H1 (cell line): ENCODE data around the gene RPS6KA5. TPM values are rescaled to one million over a fixed set of nuclear protein-coding genes. Genes with fewer than 3 reads are reported as not detected.

Experiments used
- CTCF ChIA-PET: fragments of 300-600 bp; sonication (Branson Sonifier 250); formaldehyde crosslinking; loops from one replicate; lab custom pipeline; 2021; ENCODE audit not compliant: partially characterized antibody; lab: Charles Lee
- POLR2A ChIA-PET: fragments of 300-600 bp; sonication (Branson Sonifier 250); formaldehyde crosslinking; loops from one replicate; lab custom pipeline; 2021; ENCODE audit warnings: inconsistent platforms; ENCODE audit not compliant: partially characterized antibody; lab: Charles Lee
- DNase-seq, 2 experiments: peaks; one replicate each; pipeline versions ENCODE4 v3.0.0 to v3.0.0-alpha.2; 2010 to 2022; ENCODE audit warnings: low spot score in 2 of 2, low read depth in 1 of 2, mixed read lengths in 1 of 2
- FAIRE-seq: peaks from 2 replicates; lab custom pipeline; 2011; peaks lifted over from hg19 to GRCh38; lab: Jason Lieb, UNC
- H2AFZ ChIP-seq: 2 replicates; pipeline ENCODE4 v1.8.1; 2012; ENCODE audit warnings: low read length, inconsistent platforms
- H2AK5ac ChIP-seq: 2 replicates; pipeline ENCODE4 v1.6.1; 2013; ENCODE audit warnings: low read depth, low read length
- H2BK120ac ChIP-seq: replicated peaks from 2 replicates; pipeline ENCODE3; 2013; ENCODE audit warnings: low read depth, low read length, inconsistent platforms
- H2BK12ac ChIP-seq: 2 replicates; pipeline ENCODE4 v1.6.1; 2013; ENCODE audit warnings: low read depth, low read length
- H2BK15ac ChIP-seq: 2 replicates; pipeline ENCODE4 v1.6.1; 2013; ENCODE audit warnings: low read length
- H2BK20ac ChIP-seq: 2 replicates; pipeline ENCODE4 v1.6.1; 2013; ENCODE audit warnings: low read length
- H2BK5ac ChIP-seq: 2 replicates; pipeline ENCODE4 v1.6.1; 2013; ENCODE audit warnings: low read depth, low read length
- H3K14ac ChIP-seq: 2 replicates; pipeline ENCODE4 v1.6.1; 2013; ENCODE audit warnings: inconsistent platforms; ENCODE audit not compliant: insufficient read length
- H3K18ac ChIP-seq: 2 replicates; pipeline ENCODE4 v1.6.1; 2013; ENCODE audit warnings: low read length; ENCODE audit errors: extremely low read depth
- H3K23ac ChIP-seq: 2 replicates; pipeline ENCODE4 v1.6.1; 2013; ENCODE audit warnings: inconsistent platforms; ENCODE audit not compliant: insufficient read length
- H3K23me2 ChIP-seq: 2 replicates; pipeline ENCODE4 v1.6.1; 2013; ENCODE audit warnings: low read depth, low read length
- H3K27ac ChIP-seq: 2 replicates; pipeline ENCODE4 v1.6.1; 2011; ENCODE audit warnings: low read depth, low read length, inconsistent platforms
- H3K27me3 ChIP-seq, 4 experiments: replicated peaks in 1 of 4; 1 replicate in 1 of 4; 2 replicates in 3 of 4; pipeline versions ENCODE4 v1.6.1 to v1.8.1; 2011 to 2013; ENCODE audit warnings: low read length in 3 of 4, mild to moderate bottlenecking in 3 of 4, inconsistent platforms in 2 of 4, mixed read lengths in 2 of 4, moderate library complexity in 1 of 4; ENCODE audit not compliant: control insufficient read depth in 3 of 4, insufficient read depth in 3 of 4; ENCODE audit errors: extremely low read depth in 1 of 4
- H3K36me3 ChIP-seq, 4 experiments: 2 replicates each; pipeline versions ENCODE4 v1.6.1 to v1.8.1; 2011 to 2013; ENCODE audit warnings: mild to moderate bottlenecking in 4 of 4, low read length in 3 of 4, moderate library complexity in 2 of 4, control low read depth in 1 of 4, inconsistent platforms in 1 of 4; ENCODE audit not compliant: insufficient read depth in 4 of 4, control insufficient read depth in 2 of 4
- H3K4ac ChIP-seq: replicated peaks from 2 replicates; pipeline ENCODE3; 2013; ENCODE audit warnings: low read length, low read depth, mixed read lengths, inconsistent platforms; ENCODE audit not compliant: insufficient read length
- H3K4me1 ChIP-seq, 4 experiments: replicated peaks in 1 of 4; 1 replicate in 1 of 4; 2 replicates in 3 of 4; pipeline versions ENCODE4 v1.6.1 to v1.8.1; 2011 to 2013; ENCODE audit warnings: low read length in 3 of 4, inconsistent platforms in 2 of 4, mixed read lengths in 1 of 4; ENCODE audit not compliant: insufficient read depth in 4 of 4, control insufficient read depth in 3 of 4
- H3K4me2 ChIP-seq, 2 experiments: 2 replicates each; pipeline versions ENCODE4 v1.6.1 to v1.8.1; 2011 to 2013; ENCODE audit warnings: low read depth in 2 of 2, low read length in 2 of 2, control low read depth in 1 of 2, inconsistent platforms in 1 of 2, mild to moderate bottlenecking in 1 of 2; ENCODE audit not compliant: insufficient read depth in 1 of 2
- H3K4me3 ChIP-seq, 4 experiments: fragments of 200-600, 300-600 bp in 1 of 4; sonication (generic), shearing (Covaris generic), sonication (Bioruptor Twin) in 1 of 4; 2 replicates each; pipeline versions ENCODE4 v1.5.1 to v1.8.1; 2011 to 2016; ENCODE audit warnings: low read length in 4 of 4, low read depth in 3 of 4, control low read depth in 2 of 4, inconsistent platforms in 2 of 4, mild to moderate bottlenecking in 2 of 4, mixed read lengths in 1 of 4, moderate library complexity in 1 of 4; ENCODE audit not compliant: insufficient read depth in 2 of 4; ENCODE audit errors: extremely low read depth in 1 of 4
- H3K56ac ChIP-seq: replicated peaks from 2 replicates; pipeline ENCODE3; 2013; ENCODE audit warnings: low read depth, mild to moderate bottlenecking, mixed read lengths, low read length, inconsistent platforms; ENCODE audit not compliant: insufficient read length
- H3K79me1 ChIP-seq: 2 replicates; pipeline ENCODE4 v1.6.1; 2013; ENCODE audit warnings: low read depth, low read length, control low read depth
- H3K79me2 ChIP-seq, 2 experiments: 2 replicates each; pipeline versions ENCODE4 v1.6.1 to v1.8.1; 2012 to 2013; ENCODE audit warnings: low read length in 2 of 2, mild to moderate bottlenecking in 2 of 2, inconsistent platforms in 1 of 2; ENCODE audit not compliant: insufficient read depth in 2 of 2, control insufficient read depth in 1 of 2
- H3K9ac ChIP-seq, 4 experiments: replicated peaks in 1 of 4; 1 replicate in 1 of 4; 2 replicates in 3 of 4; pipeline versions ENCODE4 v1.6.1 to v1.8.1; 2011 to 2013; ENCODE audit warnings: low read depth in 3 of 4, low read length in 3 of 4, control low read depth in 2 of 4, mild to moderate bottlenecking in 2 of 4, moderate library complexity in 2 of 4, inconsistent platforms in 1 of 4; ENCODE audit errors: extremely low read depth in 1 of 4
- H3K9me3 ChIP-seq, 2 experiments: 2 replicates each; pipeline versions ENCODE4 v1.6.1 to v1.8.1; 2012 to 2013; ENCODE audit warnings: mild to moderate bottlenecking in 2 of 2, moderate library complexity in 2 of 2, control low read depth in 1 of 2, inconsistent platforms in 1 of 2, low read depth in 1 of 2, low read length in 1 of 2, mixed read lengths in 1 of 2; ENCODE audit not compliant: insufficient read depth in 2 of 2
- H4K20me1 ChIP-seq, 2 experiments: replicated peaks in 1 of 2; 2 replicates each; pipeline versions ENCODE3 to v1.8.1; 2011 to 2013; ENCODE audit warnings: inconsistent platforms in 2 of 2, low read length in 2 of 2, mild to moderate bottlenecking in 1 of 2; ENCODE audit not compliant: insufficient read depth in 2 of 2, control insufficient read depth in 1 of 2
- H4K5ac ChIP-seq: 2 replicates; pipeline ENCODE4 v1.6.1; 2013; ENCODE audit warnings: low read length, low read depth, mixed read lengths, inconsistent platforms; ENCODE audit not compliant: insufficient read length
- H4K8ac ChIP-seq: 2 replicates; pipeline ENCODE4 v1.8.0; 2013; ENCODE audit warnings: mild to moderate bottlenecking, moderate library complexity, low read length, inconsistent platforms; ENCODE audit not compliant: insufficient read depth; ENCODE audit errors: extremely low read depth
- H4K91ac ChIP-seq: replicated peaks from 2 replicates; pipeline ENCODE3; 2013; ENCODE audit warnings: low read length, mixed read lengths, inconsistent platforms; ENCODE audit not compliant: insufficient read length
- CBX8 ChIP-seq: fragments of 300-800, 300-1000 bp; sonication (generic); IDR thresholded peaks from 2 replicates; pipeline ENCODE4 v1.7.1; 2016; ENCODE audit warnings: low read depth, low read length, borderline replicate concordance
- CEBPB ChIP-seq: IDR thresholded peaks from 2 replicates; pipeline ENCODE4 v1.6.1; 2012; ENCODE audit warnings: low read depth, low read length
- GTF2F1 ChIP-seq: IDR thresholded peaks from 2 replicates; pipeline ENCODE4 v1.6.1; 2012; ENCODE audit warnings: low read depth, low read length, improper control_type of control experiment, borderline replicate concordance
- HDAC2 ChIP-seq, 2 experiments: fragments of 300-600 bp in 1 of 2; sonication (generic) in 1 of 2; IDR thresholded peaks; 2 replicates each; pipeline ENCODE4 v1.6.1; 2011 to 2012; ENCODE audit warnings: low read depth in 2 of 2, low read length in 2 of 2, mild to moderate bottlenecking in 2 of 2, moderate library complexity in 2 of 2, borderline replicate concordance in 1 of 2, inconsistent platforms in 1 of 2
- HDAC6 ChIP-seq: IDR thresholded peaks from one replicate; pipeline ENCODE4 v1.7.1; 2012; ENCODE audit warnings: low read depth, mild to moderate bottlenecking, inconsistent platforms, low read length, moderate library complexity
- NANOG ChIP-seq: IDR thresholded peaks from 2 replicates; pipeline ENCODE4 v1.6.1; 2011; ENCODE audit warnings: low read length, low read depth, mild to moderate bottlenecking, inconsistent platforms; ENCODE audit not compliant: insufficient read depth, poor library complexity, severe bottlenecking
- RBBP5 ChIP-seq: IDR thresholded peaks from 2 replicates; pipeline ENCODE4 v1.7.1; 2012; ENCODE audit warnings: low read depth, mild to moderate bottlenecking, inconsistent platforms, low read length, moderate library complexity, borderline replicate concordance
- SIX5 ChIP-seq: IDR thresholded peaks from 2 replicates; pipeline ENCODE4 v1.6.1; 2011; ENCODE audit warnings: mild to moderate bottlenecking, low read depth, low read length
- TEAD4 ChIP-seq: IDR thresholded peaks from 2 replicates; pipeline ENCODE4 v1.6.1; 2012; ENCODE audit warnings: low read depth, low read length, inconsistent platforms, mixed read lengths
- WGBS, 2 experiments: shearing (Covaris generic) in 1 of 2; methylation state at CpG; one replicate each; pipeline versions ENCODE4 v1.1.6 to v1.1.7; 2013 to 2015; ENCODE audit warnings: low lambda C conversion rate in 2 of 2, mixed read lengths in 2 of 2, inconsistent platforms in 1 of 2, low coverage in 1 of 2, missing lambda C conversion rate in 1 of 2; ENCODE audit not compliant: insufficient replicate concordance in 2 of 2, insufficient coverage in 1 of 2, insufficient read length in 1 of 2; ENCODE audit errors: extremely low coverage in 1 of 2, missing lambda C conversion rate in 1 of 2; 5-methylcytosine and 5-hydroxymethylcytosine counted together
- polyA plus RNA-seq, 7 experiments: library from polyadenylated mRNA; depleted of rRNA in 3 of 7; stranded (reverse) in 5 of 7; unstranded in 2 of 7; fragments of >200 nt in 5 of 7; fragments of 200-250 nt in 2 of 7; gene quantifications; 1 replicate in 5 of 7; 2 replicates in 1 of 7; 4 replicates in 1 of 7; pipeline versions ENCODE4 v1.2.1 to v1.2.3, GENCODE V29; 2011 to 2013; ENCODE audit warnings: missing spikeins in 2 of 7, mixed read lengths in 2 of 7
- total RNA-seq: library from RNA; stranded (reverse); fragmentation: NEBNext Ultra II Directional; extraction: Animal tissue kit (Norgen Biotek cat#: 25700); gene quantifications from 2 replicates; pipeline ENCODE4 v1.2.1, GENCODE V29; 2021
- TF ChIP-seq, protein P1 (sequence below): IDR thresholded peaks from 2 replicates; pipeline ENCODE4 v1.6.1; 2012; ENCODE audit warnings: low read length, inconsistent platforms
- TF ChIP-seq, protein P2 (sequence below): IDR thresholded peaks from 2 replicates; pipeline ENCODE4 v1.6.1; 2011; ENCODE audit warnings: low read depth, mild to moderate bottlenecking, low read length; ENCODE audit not compliant: insufficient read depth

Gene RPS6KA5
- total and polyA plus RNA-seq, 2 of the 8 experiments (the other 6 are each of a cell fraction or from before 2014, with no cell fraction given): 0.85 to 3.1 TPM

DNA sequence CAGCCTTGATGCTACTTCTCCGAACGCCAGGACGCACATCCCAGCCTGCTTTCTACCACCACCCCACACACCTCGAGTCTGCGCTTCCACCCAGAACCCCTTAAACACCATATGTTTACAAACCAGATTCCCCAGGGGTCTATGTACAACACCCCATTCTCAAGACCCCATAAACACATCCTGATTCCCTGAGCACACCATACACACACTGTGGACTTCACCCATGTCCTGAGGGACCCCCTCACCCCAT, 244.9 kb downstream of the RPS6KA5 start:
- ChIA-PET POLR2A (interaction anchor here (1.8 kb wide), 1 partner anchor 13 kb away, joined by 7 read pairs; no protein-coding TSS in a partner anchor), CTCF (interaction anchor here (0.6 to 2.2 kb wide), 3 partner anchors 11 to 724 kb away, joined by 3 to 9 read pairs (median 9); no protein-coding TSS in a partner anchor)
- H2BK5ac ChIP-seq: no peak overlapping the region
- H3K36me3 ChIP-seq: no peaks in the 10 kb centered on the region
- H4K8ac ChIP-seq: no peak overlapping the region
- peaks cover 0 to 3% of the 10 kb centered on the region in 2 experiments for H4K20me1 ChIP-seq
- H3K9ac ChIP-seq: no peak overlapping the region; a peak in 1 of 7 replicates
- no peak overlapping the region for H3K27ac ChIP-seq
- H3K79me2 ChIP-seq: no peaks in the 10 kb centered on the region
- H3K79me1 ChIP-seq: peaks cover 7% of the 10 kb centered on the region; the same call in 1 of the 2 replicates
- FAIRE-seq (no peak), DNase-seq (no peak)
- WGBS, 2 experiments: 73% methylated on average over 5 of the region's 5 CpGs; no CpG with 5 or more reads in 1 of the 2 experiments
- H3K4ac ChIP-seq: no peak overlapping the region
- no peak overlapping the region for H2BK15ac ChIP-seq
- H2BK20ac ChIP-seq: no peak overlapping the region
- H3K23me2 ChIP-seq: peaks cover 8% of the 10 kb centered on the region; the same call in 1 of the 2 replicates
- H3K27me3 ChIP-seq: peaks cover 0 to 5% (median 5%) of the 10 kb centered on the region in 4 experiments; a peak in 4 of 7 replicates
- no peak overlapping the region for H2BK12ac ChIP-seq
- H3K18ac ChIP-seq: peak overlapping the region; percentile 83; the same call in 1 of the 2 replicates
- no peak overlapping the region for H2BK120ac ChIP-seq
- no peak overlapping the region for H2AK5ac ChIP-seq
- no peak overlapping the region; the same call in 1 of the 2 replicates for H2AFZ ChIP-seq
- no peak overlapping the region for H4K91ac ChIP-seq
- no peak overlapping the region for H4K5ac ChIP-seq
- no peaks in the 10 kb centered on the region for H3K9me3 ChIP-seq
- H3K4me2 ChIP-seq: peak overlapping the region; percentile 80 to 88
- H3K23ac ChIP-seq: no peak overlapping the region
- peak overlapping the region; percentile 53 to 83 (median 64) for H3K4me3 ChIP-seq
- no peak overlapping the region for H3K56ac ChIP-seq
- peaks cover 0 to 10% (median 5%) of the 10 kb centered on the region in 4 experiments; a peak in 6 of 7 replicates for H3K4me1 ChIP-seq
- H3K14ac ChIP-seq: no peak overlapping the region
- TF ChIP-seq HDAC6 (no peak), NANOG (no peak), HDAC2 (IDR thresholded peaks at IDR 0.05; ENCODE audit: borderline replicate concordance in 1 of 2, low read depth in 2 of 2, low read length in 2 of 2) (no peak), GTF2F1 (no peak), RBBP5 (no peak), CBX8 (no peak), CEBPB (no peak), TEAD4 (no peak), SIX5 (no peak)
- TF ChIP-seq, protein P1, sequence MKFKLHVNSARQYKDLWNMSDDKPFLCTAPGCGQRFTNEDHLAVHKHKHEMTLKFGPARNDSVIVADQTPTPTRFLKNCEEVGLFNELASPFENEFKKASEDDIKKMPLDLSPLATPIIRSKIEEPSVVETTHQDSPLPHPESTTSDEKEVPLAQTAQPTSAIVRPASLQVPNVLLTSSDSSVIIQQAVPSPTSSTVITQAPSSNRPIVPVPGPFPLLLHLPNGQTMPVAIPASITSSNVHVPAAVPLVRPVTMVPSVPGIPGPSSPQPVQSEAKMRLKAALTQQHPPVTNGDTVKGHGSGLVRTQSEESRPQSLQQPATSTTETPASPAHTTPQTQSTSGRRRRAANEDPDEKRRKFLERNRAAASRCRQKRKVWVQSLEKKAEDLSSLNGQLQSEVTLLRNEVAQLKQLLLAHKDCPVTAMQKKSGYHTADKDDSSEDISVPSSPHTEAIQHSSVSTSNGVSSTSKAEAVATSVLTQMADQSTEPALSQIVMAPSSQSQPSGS: no peak
- TF ChIP-seq, protein P2, sequence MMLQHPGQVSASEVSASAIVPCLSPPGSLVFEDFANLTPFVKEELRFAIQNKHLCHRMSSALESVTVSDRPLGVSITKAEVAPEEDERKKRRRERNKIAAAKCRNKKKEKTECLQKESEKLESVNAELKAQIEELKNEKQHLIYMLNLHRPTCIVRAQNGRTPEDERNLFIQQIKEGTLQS: no peak
